IMR-90 (cell line): ENCODE results near the gene KCNQ5. TPM values are rescaled to one million over a fixed set of nuclear protein-coding genes. Genes with fewer than 3 reads are reported as not detected.

Experiments
- ATAC-seq: fragments of 200-7000 bp; cut with Tn5 transposase; 2 replicates; pipeline ENCODE4 v1.9.1; 2020; ENCODE audit warnings: low read depth, mild to moderate bottlenecking, moderate library complexity
- BruUV-seq: library from RNA; stranded (reverse); fragments of 400-500 nt; replicated peaks from 2 replicates; lab custom pipeline; 2021; lab: Mats Ljungman, UMichigan
- CTCF ChIA-PET: fragments of 300-600 bp; formaldehyde crosslinking; extraction: SDS; loops from one replicate; lab custom pipeline; 2021; ENCODE audit warnings: antibody characterized with exemption; lab: Yijun Ruan, JAX
- POLR2A ChIA-PET: fragments of 300-600 bp; sonication (Branson Sonifier 250); formaldehyde crosslinking; loops from one replicate; lab custom pipeline; 2022; ENCODE audit warnings: antibody characterized with exemption; ENCODE audit not compliant: unreplicated experiment; lab: Charles Lee
- DNase-seq: peaks from one replicate; pipeline ENCODE4 v3.0.0; 2013
- H2AFZ ChIP-seq: replicated peaks from 2 replicates; pipeline ENCODE3; 2013; ENCODE audit warnings: low read length, mild to moderate bottlenecking; ENCODE audit not compliant: poor library complexity
- H2AK5ac ChIP-seq: 2 replicates; pipeline ENCODE4 v1.6.1; 2013; ENCODE audit warnings: low read depth, low read length, inconsistent platforms
- H2AK9ac ChIP-seq: replicated peaks from 2 replicates; pipeline ENCODE3; 2013; ENCODE audit warnings: mild to moderate bottlenecking, low read depth, low read length, moderate library complexity; ENCODE audit not compliant: poor library complexity
- H2BK120ac ChIP-seq: 2 replicates; pipeline ENCODE4 v1.6.1; 2013; ENCODE audit warnings: low read depth, low read length, inconsistent platforms
- H2BK15ac ChIP-seq: 3 replicates; pipeline ENCODE4 v1.6.1; 2013; ENCODE audit warnings: low read depth, low read length, inconsistent platforms
- H2BK20ac ChIP-seq: 2 replicates; pipeline ENCODE4 v1.6.1; 2013; ENCODE audit warnings: low read depth, mild to moderate bottlenecking, inconsistent platforms, low read length, moderate library complexity
- H2BK5ac ChIP-seq: 2 replicates; pipeline ENCODE4 v1.6.1; 2013; ENCODE audit warnings: mild to moderate bottlenecking, low read depth, low read length, inconsistent platforms; ENCODE audit not compliant: poor library complexity, severe bottlenecking
- H3K14ac ChIP-seq: replicated peaks from 2 replicates; pipeline ENCODE4 v1.6.1; 2013; ENCODE audit warnings: low read depth, low read length, inconsistent platforms
- H3K18ac ChIP-seq: 2 replicates; pipeline ENCODE4 v1.6.1; 2013; ENCODE audit warnings: low read depth, low read length, control low read depth
- H3K23ac ChIP-seq: 2 replicates; pipeline ENCODE4 v1.6.1; 2013; ENCODE audit warnings: low read depth, low read length, inconsistent platforms
- H3K27ac ChIP-seq: 2 replicates; pipeline ENCODE4 v1.5.1; 2013; ENCODE audit warnings: mild to moderate bottlenecking, control low read depth, low read length; ENCODE audit not compliant: insufficient read depth
- H3K27me3 ChIP-seq: 2 replicates; pipeline ENCODE4 v1.6.1; 2013; ENCODE audit warnings: low read length; ENCODE audit not compliant: control insufficient read depth, insufficient read depth
- H3K36me3 ChIP-seq: 2 replicates; pipeline ENCODE4 v1.6.1; 2013; ENCODE audit warnings: low read length, mixed read lengths; ENCODE audit not compliant: control insufficient read depth, insufficient read depth
- H3K4ac ChIP-seq: 2 replicates; pipeline ENCODE4 v1.6.1; 2013; ENCODE audit warnings: low read depth, low read length, inconsistent platforms
- H3K4me1 ChIP-seq: 2 replicates; pipeline ENCODE4 v1.6.1; 2013; ENCODE audit warnings: low read length, mixed read lengths; ENCODE audit not compliant: control insufficient read depth, insufficient read depth
- H3K4me2 ChIP-seq: 2 replicates; pipeline ENCODE4 v1.6.1; 2013; ENCODE audit warnings: low read depth, mild to moderate bottlenecking, control low read depth, low read length, moderate library complexity
- H3K4me3 ChIP-seq: 2 replicates; pipeline ENCODE4 v1.5.1; 2013; ENCODE audit warnings: low read depth, mild to moderate bottlenecking, control low read depth, low read length, moderate library complexity; ENCODE audit not compliant: insufficient read depth
- H3K56ac ChIP-seq: 2 replicates; pipeline ENCODE4 v1.6.1; 2013; ENCODE audit warnings: low read length, inconsistent platforms; ENCODE audit not compliant: insufficient read depth; ENCODE audit errors: extremely low read depth
- H3K79me1 ChIP-seq, 2 experiments: 2 replicates each; pipeline ENCODE4 v1.6.1; 2013; ENCODE audit warnings: low read length in 2 of 2, inconsistent platforms in 1 of 2, low read depth in 1 of 2
- H3K9ac ChIP-seq: 2 replicates; pipeline ENCODE4 v1.6.1; 2013; ENCODE audit warnings: low read depth, low read length, control low read depth
- H3K9me1 ChIP-seq: 2 replicates; pipeline ENCODE4 v1.6.1; 2013; ENCODE audit warnings: low read length, inconsistent platforms; ENCODE audit not compliant: insufficient read depth
- H3K9me3 ChIP-seq: 2 replicates; pipeline ENCODE4 v1.6.1; 2013; ENCODE audit warnings: low read length; ENCODE audit not compliant: control insufficient read depth, insufficient read depth
- H4K20me1 ChIP-seq: 2 replicates; pipeline ENCODE4 v1.6.1; 2013; ENCODE audit warnings: low read length, inconsistent platforms; ENCODE audit not compliant: insufficient read depth
- H4K5ac ChIP-seq: 2 replicates; pipeline ENCODE4 v1.6.1; 2013; ENCODE audit warnings: mild to moderate bottlenecking, low read depth, low read length, control low read depth
- H4K8ac ChIP-seq, 2 experiments: 2 replicates each; pipeline ENCODE4 v1.6.1; 2013; ENCODE audit warnings: low read depth in 2 of 2, low read length in 2 of 2, control low read depth in 1 of 2, inconsistent platforms in 1 of 2
- H4K91ac ChIP-seq: 2 replicates; pipeline ENCODE4 v1.6.1; 2013; ENCODE audit warnings: low read depth, low read length, inconsistent platforms; ENCODE audit not compliant: insufficient read depth
- CEBPB ChIP-seq: IDR thresholded peaks from 2 replicates; pipeline ENCODE4 v1.6.1; 2012; ENCODE audit warnings: low read depth, low read length, improper control_type of control experiment
- CHD1 ChIP-seq: IDR thresholded peaks from 2 replicates; pipeline ENCODE4 v1.6.1; 2012; ENCODE audit warnings: low read depth, low read length, improper control_type of control experiment
- CTCF ChIP-seq: conservative IDR thresholded peaks from 2 replicates; pipeline ENCODE4 v1.5.1; 2012; ENCODE audit warnings: mild to moderate bottlenecking, low read depth, low read length, improper control_type of control experiment
- ELK1 ChIP-seq: fragments of 150-350 bp; IDR thresholded peaks from 2 replicates; pipeline ENCODE4 v1.6.1; 2016; ENCODE audit warnings: low read depth, mild to moderate bottlenecking, low read length, moderate library complexity, borderline replicate concordance
- FOS ChIP-seq: fragments of 150-350 bp; IDR thresholded peaks from 2 replicates; pipeline ENCODE4 v1.6.1; 2016; ENCODE audit warnings: low read depth, low read length
- NFE2L2 ChIP-seq: fragments of 150-350 bp; IDR thresholded peaks from 2 replicates; pipeline ENCODE4 v1.6.1; 2016; ENCODE audit warnings: low read depth, mild to moderate bottlenecking, low read length
- RAD21 ChIP-seq: IDR thresholded peaks from 2 replicates; pipeline ENCODE4 v1.6.1; 2012; ENCODE audit warnings: low read length, improper control_type of control experiment
- RCOR1 ChIP-seq: IDR thresholded peaks from 2 replicates; pipeline ENCODE4 v1.6.1; 2012; ENCODE audit warnings: mild to moderate bottlenecking, low read length, improper control_type of control experiment; ENCODE audit not compliant: insufficient replicate concordance
- USF2 ChIP-seq: fragments of 150-350 bp; IDR thresholded peaks from 2 replicates; pipeline ENCODE4 v1.6.1; 2017; ENCODE audit warnings: mild to moderate bottlenecking, antibody characterized with exemption, low read length, low read depth
- WGBS, 2 experiments: methylation state at CpG; one replicate each; pipeline versions ENCODE4 v1.1.5 to v1.1.7; 2013; ENCODE audit warnings: missing lambda C conversion rate in 2 of 2; ENCODE audit not compliant: insufficient read length in 1 of 2; ENCODE audit errors: extremely low coverage in 2 of 2; 5-methylcytosine and 5-hydroxymethylcytosine counted together
- dilution Hi-C: fragments of 300-500 bp; cut with HindIII; formaldehyde crosslinking; loops from one replicate; pipeline ENCODE4 v1.14.3; 2018; ENCODE audit warnings: low sequenced_read_pairs; ENCODE audit not compliant: unreplicated experiment
- in situ Hi-C: fragments of 300-500 bp; cut with MboI; formaldehyde crosslinking; loops from 3 replicates; pipeline ENCODE4 v1.14.3; 2019; ENCODE audit warnings: low sequenced_read_pairs, inconsistent platforms, mixed read lengths
- intact Hi-C: fragments of 100-400 bp; cut with micrococcal nuclease; formaldehyde crosslinking; loops from 2 replicates; pipeline ENCODE4 v1.10.0; 2022
- polyA plus RNA-seq, 3 experiments: library from polyadenylated mRNA; depleted of rRNA; stranded (reverse); fragments of >200 nt; gene quantifications; 2 replicates each; pipeline ENCODE4 v1.2.3, GENCODE V29; 2012; ENCODE audit warnings: low replicate concordance in 1 of 3
- total RNA-seq: library from RNA; depleted of rRNA; stranded (reverse); fragments of >200 nt; gene quantifications from 2 replicates; pipeline ENCODE4 v1.2.3, GENCODE V29; 2012

The KCNQ5 gene
- total and polyA plus RNA-seq, 2 of the 4 experiments (the other 2 are of a cell fraction), result 0.75 to 1.3 TPM

- DNase-seq (no peak), ATAC-seq (no peak)
- TF ChIP-seq ELK1 (no peak), RAD21 (no peak), CTCF (no peak), NFE2L2 (no peak), CHD1 (no peak), CEBPB (no peak), RCOR1 (no peak), USF2 (no peak), FOS (no peak)
- Histone ChIP-seq H4K8ac (no peak overlapping the region), H3K27me3 (no peaks in the 10 kb centered on the region), H3K14ac (no peak overlapping the region), H3K79me1 (no peaks in the 10 kb centered on the region), H4K91ac (no peak overlapping the region), H2AFZ (no peak overlapping the region), H2BK120ac (no peak overlapping the region), H3K18ac (no peak overlapping the region), H3K4me3 (no peak overlapping the region), H3K9me1 (peaks cover 2% of the 10 kb centered on the region; the same call in 1 of the 2 replicates), H3K36me3 (no peaks in the 10 kb centered on the region), H2BK20ac (no peak overlapping the region), H2AK5ac (no peak overlapping the region), H3K4ac (no peak overlapping the region), H3K4me2 (no peak overlapping the region), H3K56ac (no peak overlapping the region), H3K4me1 (no peaks in the 10 kb centered on the region), H2BK15ac (no peak overlapping the region), H2BK5ac (no peak overlapping the region), H4K20me1 (no peaks in the 10 kb centered on the region), H3K23ac (no peak overlapping the region), H3K27ac (no peak overlapping the region), H3K9me3 (no peaks in the 10 kb centered on the region), H4K5ac (no peak overlapping the region), H3K9ac (no peak overlapping the region), H2AK9ac (no peak overlapping the region)
- dilution Hi-C loops, result no loop called here
- ChIA-PET CTCF (no interaction called here), POLR2A (no interaction called here)
- no CpG with 5 or more reads among the region's 1 CpG for WGBS, 2 experiments
- in situ Hi-C loops, result no loop called here
- intact Hi-C loops, result no loop called here
- no TSS peak for BruUV-seq
These were observed 251.6 kb downstream of the KCNQ5 start for GRCh38 chr6:72873433-72873832.
